Myometrial cell (primary cell): Measurements from ENCODE around the gene NAA15. TPM values are rescaled to one million over a fixed set of nuclear protein-coding genes. Genes with fewer than 3 reads are reported as not detected.

ENCODE experiments used
- total RNA-seq: library from RNA; depleted of rRNA; stranded (reverse); fragments of >200 nt; gene quantifications from 2 replicates; pipeline ENCODE4 v1.2.3, GENCODE V29; 2015

NAA15 gene
- 23.9 and 35.1 TPM in 2 replicates for total RNA-seq

DNA sequence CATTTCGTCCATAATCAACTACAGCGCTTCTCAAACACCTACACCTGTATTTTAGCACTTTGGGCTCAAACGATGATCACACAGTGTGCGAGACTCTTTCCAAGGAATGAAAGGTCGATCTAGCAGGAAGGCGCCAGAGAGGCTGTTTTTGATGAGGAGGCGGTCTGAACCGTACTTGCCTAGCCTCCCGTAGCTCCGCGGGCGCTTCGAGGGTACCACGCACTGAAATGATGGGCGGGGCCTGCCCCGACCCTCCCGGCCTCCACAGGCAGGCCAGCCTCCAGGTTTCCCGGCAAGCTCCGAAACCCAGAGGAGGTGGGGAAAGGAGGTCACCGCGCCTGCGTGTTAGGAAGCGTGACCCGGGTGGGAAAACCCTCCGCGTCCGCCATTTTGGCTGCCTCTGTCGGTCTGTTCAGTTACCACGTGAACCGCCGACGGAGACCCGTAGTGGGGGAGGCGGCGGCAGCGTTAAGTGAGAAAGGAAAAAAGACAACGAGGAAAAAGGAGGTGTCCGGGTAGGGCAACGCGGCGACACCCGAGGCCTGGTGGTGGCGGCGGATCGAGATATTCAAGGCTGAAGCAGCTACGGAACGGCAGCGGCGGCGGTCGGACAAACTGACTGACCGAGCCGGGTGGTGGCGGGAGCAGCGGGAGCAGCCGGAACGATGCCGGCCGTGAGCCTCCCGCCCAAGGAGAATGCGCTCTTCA is at the start of gene NAA15:
Gene NAA15, plus strand, starts transcription at position 393 of the 708 bp plus-strand sequence. Its CDS starts 273 bp downstream, at position 666.

GRCh38 chr4:139279760-139280620 is 21.3 kb upstream of the NAA15 start, which contains the start of gene MGARP:
TSS of gene MGARP (minus strand) at chr4:139280225. CDS start at chr4:139280158, 67 bp downstream.

GRCh38 chr4:139301821-139302611 is 711 bp downstream of the NAA15 start, which contains the start of gene NDUFC1:
TSS of gene NDUFC1 (minus strand) at chr4:139302477. CDS start at chr4:139295798, 6,679 bp downstream.

GRCh38 chr4:139454111-139455045 is 153.1 kb downstream of the NAA15 start, which contains the start of gene RAB33B:
TSS of gene RAB33B (plus strand) at chr4:139454121. CDS start at chr4:139454196, 75 bp downstream.

Other genes starting within 250 kb of the NAA15 start
- gene ELF2, start 124.3 kb upstream of the NAA15 start, total RNA-seq: 16.7 and 20.0 TPM in 2 replicates
- 15.4 and 17.6 TPM in 2 replicates for gene MGARP, start 21.3 kb upstream of the NAA15 start, total RNA-seq
- gene NDUFC1, start 972 bp downstream of the NAA15 start, total RNA-seq: 44.0 and 69.2 TPM in 2 replicates
- gene RAB33B, start 152.6 kb downstream of the NAA15 start, total RNA-seq: 6.7 and 7.8 TPM in 2 replicates